CD4-positive, alpha-beta T cell (primary cell): Measurements from ENCODE around the gene USP32. TPM values are rescaled to one million over a fixed set of nuclear protein-coding genes. Genes with fewer than 3 reads are reported as not detected.
"Not testable (repeated sequence)": the region's sequence is repeated elsewhere in the genome, so short reads cannot be mapped to it uniquely, and the experiment has no call there.

ENCODE experiments used
- ATAC-seq: fragments of 200-7000 bp; cut with Tn5 transposase; one replicate; pipeline ENCODE4 v1.10.0; 2022; ENCODE audit warnings: mild to moderate bottlenecking; ENCODE audit not compliant: poor library complexity
- CTCF ChIA-PET: fragments of 350-600 bp; sonication (Branson Sonifier 250); formaldehyde crosslinking; loops from one replicate; lab custom pipeline; 2021; ENCODE audit warnings: antibody characterized with exemption, inconsistent platforms; lab: Charles Lee
- POLR2A ChIA-PET: fragments of 350-600 bp; sonication (Branson Sonifier 250); formaldehyde crosslinking; loops from one replicate; lab custom pipeline; 2021; ENCODE audit warnings: antibody characterized with exemption, inconsistent platforms; lab: Charles Lee
- DNase-seq, 14 experiments: peaks; one replicate each; pipeline ENCODE4 v3.0.0-alpha.2; 2013 to 2020; ENCODE audit warnings: mixed read lengths in 2 of 14
- H3K27ac ChIP-seq, 2 donors: one replicate each; pipeline versions ENCODE4 v1.5.1 to v1.7.0; 2013; ENCODE audit warnings: low read length in 2 of 2, low read depth in 1 of 2, mild to moderate bottlenecking in 1 of 2
- H3K27me3 ChIP-seq, 2 experiments: 1 replicate in 1 of 2; 2 replicates in 1 of 2; pipeline versions ENCODE4 v1.6.1 to v1.7.0; 2013; ENCODE audit warnings: low read length in 2 of 2, control low read depth in 1 of 2, mild to moderate bottlenecking in 1 of 2, moderate library complexity in 1 of 2; ENCODE audit not compliant: insufficient read depth in 2 of 2, control insufficient read depth in 1 of 2
- H3K36me3 ChIP-seq: one replicate; pipeline ENCODE4 v1.6.1; 2013; ENCODE audit warnings: low read length, control low read depth; ENCODE audit not compliant: insufficient read depth
- H3K4me1 ChIP-seq: one replicate; pipeline ENCODE4 v1.6.1; 2013; ENCODE audit warnings: low read length, control low read depth; ENCODE audit not compliant: insufficient read depth
- H3K4me3 ChIP-seq: one replicate; pipeline ENCODE4 v1.5.1; 2013; ENCODE audit warnings: mild to moderate bottlenecking, low read length, moderate library complexity
- H3K9me3 ChIP-seq, 2 experiments: 1 replicate in 1 of 2; 2 replicates in 1 of 2; pipeline versions ENCODE4 v1.6.1 to v1.7.0; 2013; ENCODE audit warnings: low read length in 2 of 2, mild to moderate bottlenecking in 2 of 2, control low read depth in 1 of 2, moderate library complexity in 1 of 2; ENCODE audit not compliant: control insufficient read depth in 1 of 2, insufficient read depth in 1 of 2
- H3K27ac Mint-ChIP-seq: one replicate; pipeline ENCODE4 v1.8.0; 2020; ENCODE audit warnings: mixed read lengths
- H3K27me3 Mint-ChIP-seq: one replicate; pipeline ENCODE4 v1.8.0; 2021; ENCODE audit warnings: mixed read lengths
- H3K36me3 Mint-ChIP-seq: one replicate; pipeline ENCODE4 v1.8.0; 2021; ENCODE audit warnings: low read depth, mixed read lengths
- H3K4me1 Mint-ChIP-seq: one replicate; pipeline ENCODE4 v1.8.0; 2021; ENCODE audit warnings: low read depth, mixed read lengths
- H3K4me3 Mint-ChIP-seq: one replicate; pipeline ENCODE4 v1.8.0; 2020; ENCODE audit warnings: mild to moderate bottlenecking, mixed read lengths
- H3K9me3 Mint-ChIP-seq: one replicate; pipeline ENCODE4 v1.8.0; 2020; ENCODE audit warnings: mixed read lengths
- CTCF ChIP-seq: fragments of 200-600 bp; IDR thresholded peaks from one replicate; pipeline ENCODE4 v1.8.0; 2022; ENCODE audit warnings: antibody characterized with exemption, mild to moderate bottlenecking
- intact Hi-C, 2 experiments: fragments of 100-400 bp; cut with DNase I in 1 of 2; cut with micrococcal nuclease in 1 of 2; formaldehyde crosslinking; loops; one replicate each; pipeline versions ENCODE4 v1.15.1 to v1.9.0; 2023 to 2025; cut with DNase I, micrococcal nuclease
- total RNA-seq, 174 experiments: library from RNA in 2 of 174; stranded (reverse) in 2 of 174; gene quantifications; one replicate each; pipeline ENCODE4 v1.2.3 and lab custom pipeline; 2021 to 2026

Gene USP32
- total RNA-seq, 2 experiments from 2014 or later: 23.9 to 24.7 TPM

GRCh38 chr17:60174767-60175166, 217.2 kb downstream of the USP32 start:
- H3K9me3 ChIP-seq, intact Hi-C loops, ATAC-seq, H3K9me3 Mint-ChIP-seq, H3K27ac ChIP-seq, POLR2A ChIA-PET, H3K27me3 ChIP-seq, H3K4me3 ChIP-seq, H3K27me3 Mint-ChIP-seq, H3K4me3 Mint-ChIP-seq, H3K36me3 ChIP-seq, H3K27ac Mint-ChIP-seq: not testable (repeated sequence)
- DNase-seq: peak in 1 of 14 experiments; percentile 3
- Mint-ChIP-seq H3K36me3 (peaks cover 15% of the 10 kb centered on the region), H3K4me1 (peaks cover 13% of the 10 kb centered on the region)
- peaks cover 15% of the 10 kb centered on the region for H3K4me1 ChIP-seq
- CTCF ChIA-PET: interaction anchor here (0.6 to 0.7 kb wide), 2 partner anchors 33 to 187 kb away, joined by 3 to 4 read pairs; no protein-coding TSS in a partner anchor

DNA sequence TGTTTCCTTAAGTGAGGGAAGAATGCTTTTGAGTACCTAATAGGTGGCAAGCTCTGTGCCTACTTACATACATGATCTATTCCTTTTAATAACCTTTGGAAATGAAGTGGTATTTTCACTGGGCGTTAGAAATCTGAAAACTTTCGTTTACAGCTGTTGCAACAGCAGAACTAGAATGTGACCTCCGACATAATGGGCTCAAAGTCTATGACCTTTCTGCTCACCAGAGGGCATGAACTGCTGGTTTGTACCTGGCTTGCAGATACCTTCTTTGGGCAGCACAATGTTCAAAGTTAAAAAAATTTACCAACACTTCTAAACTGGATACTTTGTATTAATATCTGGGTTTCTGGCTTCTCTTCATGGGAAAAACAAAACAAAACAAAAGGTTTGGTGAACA, 217.9 kb downstream of the USP32 start:
- Mint-ChIP-seq H3K27ac (peak overlapping the region; percentile 32), H3K9me3 (no peaks in the 10 kb centered on the region), H3K36me3 (peaks cover 12% of the 10 kb centered on the region), H3K4me1 (peaks cover 13% of the 10 kb centered on the region), H3K4me3 (no peak overlapping the region), H3K27me3 (no peaks in the 10 kb centered on the region)
- DNase-seq: no peak
- intact Hi-C loops: no loop called here
- no peaks in the 10 kb centered on the region for H3K9me3 ChIP-seq
- TF ChIP-seq CTCF: no peak
- CTCF ChIA-PET: no interaction called here
- H3K27me3 ChIP-seq: no peaks in the 10 kb centered on the region
- H3K4me3 ChIP-seq: no peak overlapping the region
- H3K27ac ChIP-seq: no peak overlapping the region
- no peak for ATAC-seq
- peaks cover 16% of the 10 kb centered on the region for H3K4me1 ChIP-seq
- H3K36me3 ChIP-seq: peaks cover 4% of the 10 kb centered on the region
- POLR2A ChIA-PET: no interaction called here

- H3K9me3 Mint-ChIP-seq: no peaks in the 10 kb centered on the region
- ChIA-PET CTCF (no interaction called here), POLR2A (no interaction called here)
- Histone ChIP-seq H3K36me3 (peaks cover under 1% of the 10 kb centered on the region), H3K4me1 (peaks cover 16% of the 10 kb centered on the region), H3K27me3 (no peaks in the 10 kb centered on the region), H3K9me3 (no peaks in the 10 kb centered on the region), H3K4me3 (no peak overlapping the region), H3K27ac (no peak overlapping the region)
- H3K36me3 Mint-ChIP-seq: peaks cover 7% of the 10 kb centered on the region
- no peaks in the 10 kb centered on the region for H3K27me3 Mint-ChIP-seq
- no peak overlapping the region for H3K4me3 Mint-ChIP-seq
- DNase-seq: no peak
- ATAC-seq: no peak
- intact Hi-C loops: no loop called here
- peak overlapping the region; percentile 4 for H3K27ac Mint-ChIP-seq
- peaks cover 13% of the 10 kb centered on the region for H3K4me1 Mint-ChIP-seq
- TF ChIP-seq CTCF: no peak
These were observed 218.6 kb downstream of the USP32 start for GRCh38 chr17:60173304-60173819.

- H3K36me3 ChIP-seq: no peaks in the 10 kb centered on the region
- no peak for ATAC-seq
- CTCF ChIA-PET: no interaction called here
- no peak for DNase-seq
- H3K9me3 ChIP-seq: no peaks in the 10 kb centered on the region
- POLR2A ChIA-PET: no interaction called here
- no peaks in the 10 kb centered on the region for H3K27me3 Mint-ChIP-seq
- H3K4me3 Mint-ChIP-seq: no peak overlapping the region
- H3K27ac Mint-ChIP-seq: no peak overlapping the region
- H3K4me1 ChIP-seq: peaks cover 16% of the 10 kb centered on the region
- intact Hi-C loops: no loop called here
- peaks cover 4% of the 10 kb centered on the region for H3K36me3 Mint-ChIP-seq
- TF ChIP-seq CTCF: no peak
- H3K27ac ChIP-seq: no peak overlapping the region
- peaks cover 0 to 2% of the 10 kb centered on the region in 2 experiments for H3K27me3 ChIP-seq
- no peak overlapping the region for H3K4me3 ChIP-seq
- peaks cover 13% of the 10 kb centered on the region for H3K4me1 Mint-ChIP-seq
- H3K9me3 Mint-ChIP-seq: no peaks in the 10 kb centered on the region
These were observed 220.2 kb downstream of the USP32 start for GRCh38 chr17:60171753-60172079.
